Glutamatergic neuron (in vitro differentiated cells): Measurements from ENCODE around the gene CTNNA2. TPM values are rescaled to one million over a fixed set of nuclear protein-coding genes. Genes with fewer than 3 reads are reported as not detected.

Source experiments
- DNase-seq: peaks from one replicate; pipeline ENCODE4 v3.0.0; 2022
- H3K27ac Mint-ChIP-seq: one replicate; pipeline ENCODE4 v1.8.0; 2020; ENCODE audit warnings: mild to moderate bottlenecking, mixed read lengths, inconsistent platforms; ENCODE audit not compliant: unreplicated experiment
- H3K27me3 Mint-ChIP-seq: one replicate; pipeline ENCODE4 v1.8.0; 2020; ENCODE audit warnings: mild to moderate bottlenecking, moderate library complexity, mixed read lengths, inconsistent platforms; ENCODE audit not compliant: unreplicated experiment
- H3K36me3 Mint-ChIP-seq: one replicate; pipeline ENCODE4 v1.8.0; 2020; ENCODE audit warnings: mild to moderate bottlenecking, mixed read lengths, inconsistent platforms; ENCODE audit not compliant: unreplicated experiment
- H3K4me1 Mint-ChIP-seq: one replicate; pipeline ENCODE4 v1.8.0; 2020; ENCODE audit warnings: mild to moderate bottlenecking, low read depth, mixed read lengths, inconsistent platforms; ENCODE audit not compliant: unreplicated experiment
- H3K4me3 Mint-ChIP-seq: one replicate; pipeline ENCODE4 v1.8.0; 2020; ENCODE audit warnings: mild to moderate bottlenecking, mixed read lengths, inconsistent platforms; ENCODE audit not compliant: unreplicated experiment
- H3K9me3 Mint-ChIP-seq: one replicate; pipeline ENCODE4 v1.8.0; 2020; ENCODE audit warnings: mild to moderate bottlenecking, moderate library complexity, mixed read lengths, inconsistent platforms; ENCODE audit not compliant: unreplicated experiment
- CTCF ChIP-seq: fragments of 200-600 bp; sonication (generic); IDR thresholded peaks from one replicate; pipeline ENCODE4 v1.5.0; 2021; ENCODE audit not compliant: partially characterized antibody, unreplicated experiment
- total RNA-seq: library from RNA; stranded (reverse); fragmentation: NEBNext Ultra II Directional; extraction: Animal tissue kit (Norgen Biotek cat#: 25700); gene quantifications from one replicate; pipeline ENCODE4 v1.2.1, GENCODE V29; 2021; ENCODE audit not compliant: unreplicated experiment

CTNNA2 gene
- total RNA-seq, 1 donor from 2014 or later, result 76.2 TPM

- Mint-ChIP-seq H3K36me3 (no peaks in the 10 kb centered on the region), H3K27ac (no peak overlapping the region), H3K4me1 (peaks cover 4% of the 10 kb centered on the region), H3K4me3 (no peak overlapping the region), H3K9me3 (no peaks in the 10 kb centered on the region), H3K27me3 (peaks cover 1% of the 10 kb centered on the region)
- TF ChIP-seq CTCF, result no peak
- no peak for DNase-seq
These were observed 838.4 kb downstream of the CTNNA2 start for GRCh38 chr2:80351231-80351630.

GRCh38 chr2:80354858-80355257 lies 842.0 kb downstream of the CTNNA2 start:
- Mint-ChIP-seq H3K27me3 (peaks cover 1% of the 10 kb centered on the region), H3K27ac (no peak overlapping the region), H3K36me3 (no peaks in the 10 kb centered on the region), H3K4me3 (no peak overlapping the region), H3K9me3 (no peaks in the 10 kb centered on the region), H3K4me1 (peaks cover 1% of the 10 kb centered on the region)
- no peak for TF ChIP-seq CTCF
- DNase-seq, result no peak

GRCh38 chr2:80361904-80362303 lies 849.1 kb downstream of the CTNNA2 start:
- Mint-ChIP-seq H3K9me3 (no peaks in the 10 kb centered on the region), H3K27ac (peak overlapping the region; percentile 56), H3K27me3 (peaks cover 3% of the 10 kb centered on the region), H3K36me3 (no peaks in the 10 kb centered on the region), H3K4me1 (peaks cover 47% of the 10 kb centered on the region), H3K4me3 (no peak overlapping the region)
- no peak for TF ChIP-seq CTCF
- DNase-seq, result no peak

GRCh38 chr2:80363330-80363729 lies 850.5 kb downstream of the CTNNA2 start:
- peaks cover 3% of the 10 kb centered on the region for H3K27me3 Mint-ChIP-seq
- H3K9me3 Mint-ChIP-seq, result no peaks in the 10 kb centered on the region
- H3K4me1 Mint-ChIP-seq, result peaks cover 56% of the 10 kb centered on the region
- no peak overlapping the region for H3K27ac Mint-ChIP-seq
- H3K4me3 Mint-ChIP-seq, result peak overlapping the region; percentile 33
- H3K36me3 Mint-ChIP-seq, result no peaks in the 10 kb centered on the region
- DNase-seq, result no peak
- no peak for TF ChIP-seq CTCF

- Mint-ChIP-seq H3K36me3 (no peaks in the 10 kb centered on the region), H3K27me3 (peaks cover 3% of the 10 kb centered on the region), H3K4me1 (peaks cover 56% of the 10 kb centered on the region), H3K4me3 (peak overlapping the region; percentile 40), H3K27ac (peak overlapping the region; percentile 70), H3K9me3 (no peaks in the 10 kb centered on the region)
- TF ChIP-seq CTCF, result no peak
- DNase-seq, result no peak
These were observed 851.0 kb downstream of the CTNNA2 start for GRCh38 chr2:80363791-80364349.
